ENCODE measurements around the gene C11orf71.

Gene C11orf71

GRCh38 chr11:114400216-114400914, at the start of gene C11orf71, which contains the start of gene RBM7:
TSS of gene C11orf71 (minus strand) at chr11:114400511. CDS start at chr11:114400331, 180 bp downstream.
TSS of gene RBM7 (plus strand) at chr11:114400666. CDS start at chr11:114400672, 6 bp downstream.
- in situ Hi-C loops (cut with MboI; ENCODE audit: low sequenced_read_pairs): no loop called here

- in situ Hi-C loops (cut with MboI; ENCODE audit: low sequenced_read_pairs): no loop called here
Measured at GRCh38 chr11:114449845-114450244, 49.5 kb upstream of the C11orf71 start.

- in situ Hi-C loops (cut with MboI; ENCODE audit: low sequenced_read_pairs): no loop called here
Measured at GRCh38 chr11:114448749-114449482, 48.6 kb upstream of the C11orf71 start.

GRCh38 chr11:114447892-114448291, 47.6 kb upstream of the C11orf71 start:
- in situ Hi-C loops (cut with MboI; ENCODE audit: low sequenced_read_pairs): no loop called here

GRCh38 chr11:114447444-114447843, 47.1 kb upstream of the C11orf71 start:
- in situ Hi-C loops (cut with MboI; ENCODE audit: low sequenced_read_pairs): no loop called here

- in situ Hi-C loops (cut with MboI; ENCODE audit: low sequenced_read_pairs): no loop called here
Measured at GRCh38 chr11:114442536-114442935, 42.2 kb upstream of the C11orf71 start.

GRCh38 chr11:114441921-114442320, 41.6 kb upstream of the C11orf71 start:
- in situ Hi-C loops (cut with MboI; ENCODE audit: low sequenced_read_pairs): no loop called here

GRCh38 chr11:114440971-114441763, 40.9 kb upstream of the C11orf71 start:
- in situ Hi-C loops (cut with MboI; ENCODE audit: low sequenced_read_pairs): no loop called here

GRCh38 chr11:114440121-114440860, 40.0 kb upstream of the C11orf71 start:
- in situ Hi-C loops (cut with MboI; ENCODE audit: low sequenced_read_pairs): no loop called here

- in situ Hi-C loops (cut with MboI; ENCODE audit: low sequenced_read_pairs): no loop called here
Measured at GRCh38 chr11:114439229-114440120, 39.2 kb upstream of the C11orf71 start, which contains the start of gene REXO2. TSS of gene REXO2 (plus strand) at chr11:114439467. CDS start at chr11:114439529, 62 bp downstream.

GRCh38 chr11:114438303-114438702, 38.0 kb upstream of the C11orf71 start:
- in situ Hi-C loops (cut with MboI; ENCODE audit: low sequenced_read_pairs): no loop called here

- in situ Hi-C loops (cut with MboI; ENCODE audit: low sequenced_read_pairs): no loop called here
Measured at GRCh38 chr11:114433376-114433775, 33.1 kb upstream of the C11orf71 start.

GRCh38 chr11:114432893-114433292, 32.6 kb upstream of the C11orf71 start:
- in situ Hi-C loops (cut with MboI; ENCODE audit: low sequenced_read_pairs): no loop called here

- in situ Hi-C loops (cut with MboI; ENCODE audit: low sequenced_read_pairs): no loop called here
Measured at GRCh38 chr11:114430290-114430689, 30.0 kb upstream of the C11orf71 start.

- in situ Hi-C loops (cut with MboI; ENCODE audit: low sequenced_read_pairs): no loop called here
Measured at GRCh38 chr11:114426280-114426679, 26.0 kb upstream of the C11orf71 start.

GRCh38 chr11:114416441-114416961, 16.2 kb upstream of the C11orf71 start:
- in situ Hi-C loops (cut with MboI; ENCODE audit: low sequenced_read_pairs): no loop called here

GRCh38 chr11:114413958-114414357, 13.6 kb upstream of the C11orf71 start:
- in situ Hi-C loops (cut with MboI; ENCODE audit: low sequenced_read_pairs): no loop called here

- in situ Hi-C loops (cut with MboI; ENCODE audit: low sequenced_read_pairs): no loop called here
Measured at GRCh38 chr11:114412946-114413345, 12.6 kb upstream of the C11orf71 start.

GRCh38 chr11:114401311-114401710, 1.0 kb upstream of the C11orf71 start:
- in situ Hi-C loops (cut with MboI; ENCODE audit: low sequenced_read_pairs): no loop called here

GRCh38 chr11:114400915-114401223, 558 bp upstream of the C11orf71 start:
- in situ Hi-C loops (cut with MboI; ENCODE audit: low sequenced_read_pairs): no loop called here

Measured in HL-60/S4 treated with phorbol 12-myristate 13-acetate at 8.2 ng/mL for 4 days and 3 days (cell line).